Activated CD4-positive, alpha-beta T cell treated with anti-CD3 and anti-CD28 coated beads, Interleukin-2, amount 50 U/mL, for 48 hours (primary cell): Measurements from ENCODE around the gene RASGEF1C.
"Not testable (repeated sequence)": the region's sequence is repeated elsewhere in the genome, so short reads cannot be mapped to it uniquely, and the experiment has no call there.

Experiments
- DNase-seq, 2 experiments: peaks; one replicate each; pipeline ENCODE4 v3.0.0-alpha.2; 2020

Gene RASGEF1C

DNA sequence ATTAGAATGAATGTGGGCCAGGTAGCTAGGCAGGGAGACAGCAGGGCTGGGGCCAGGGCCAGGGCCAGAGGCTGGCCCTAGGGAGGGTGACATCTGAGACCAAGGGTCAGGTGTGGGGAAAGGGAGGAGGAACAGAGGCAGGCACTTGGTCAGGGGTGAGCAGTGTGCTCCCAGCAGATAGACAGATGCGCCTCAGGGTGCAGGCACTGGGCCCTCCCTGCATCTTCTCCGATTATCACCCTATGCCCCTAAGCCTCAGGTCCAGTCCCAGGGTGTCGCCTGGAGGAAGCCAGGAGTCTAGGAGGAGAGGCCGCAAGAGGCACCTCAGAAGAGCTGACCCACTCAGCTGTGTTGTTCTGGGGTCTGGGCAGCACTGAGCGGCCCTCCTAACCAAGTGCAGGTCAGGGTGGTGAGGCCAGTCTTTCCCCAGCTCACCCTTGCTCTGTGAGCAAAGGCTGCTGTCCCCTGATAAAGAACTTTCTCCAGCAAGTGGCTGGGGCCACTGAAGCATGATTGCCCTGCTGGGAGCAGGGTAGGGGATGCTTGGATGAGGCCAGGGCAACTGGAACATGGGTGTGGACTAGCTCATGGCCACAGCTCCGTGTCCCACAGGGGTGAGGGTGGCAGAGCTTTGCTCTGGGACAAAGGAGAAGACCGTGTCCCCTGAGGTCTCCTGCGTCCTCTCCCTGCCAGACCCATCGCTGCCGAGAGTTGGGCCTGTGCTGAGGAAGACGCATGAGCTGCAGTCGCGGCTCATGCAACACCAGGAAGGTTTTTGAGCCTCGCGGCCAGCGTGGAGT, 2.1 kb upstream of the RASGEF1C start:
- DNase-seq, result no peak

DNA sequence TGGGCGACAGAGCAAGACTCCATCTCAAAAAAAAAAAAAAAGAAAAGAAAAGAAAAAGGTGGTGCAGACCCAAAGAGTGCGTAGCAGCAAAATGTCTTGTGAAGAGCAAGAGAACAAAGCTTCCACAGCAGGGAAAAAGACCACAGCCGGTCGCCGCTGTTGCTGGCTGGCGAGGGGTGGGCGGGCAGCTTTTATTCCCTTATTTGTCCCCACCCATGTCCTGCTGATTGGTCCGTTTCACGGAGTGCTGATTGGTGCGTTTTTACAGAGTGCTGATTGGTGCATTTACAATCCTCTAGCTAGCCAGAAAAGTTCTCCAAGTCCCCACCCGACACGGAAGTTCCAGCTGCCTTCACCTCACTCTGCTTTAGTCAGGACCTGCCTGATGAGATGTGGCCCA, 1.1 kb upstream of the RASGEF1C start:
- DNase-seq, result not testable (repeated sequence)

DNA sequence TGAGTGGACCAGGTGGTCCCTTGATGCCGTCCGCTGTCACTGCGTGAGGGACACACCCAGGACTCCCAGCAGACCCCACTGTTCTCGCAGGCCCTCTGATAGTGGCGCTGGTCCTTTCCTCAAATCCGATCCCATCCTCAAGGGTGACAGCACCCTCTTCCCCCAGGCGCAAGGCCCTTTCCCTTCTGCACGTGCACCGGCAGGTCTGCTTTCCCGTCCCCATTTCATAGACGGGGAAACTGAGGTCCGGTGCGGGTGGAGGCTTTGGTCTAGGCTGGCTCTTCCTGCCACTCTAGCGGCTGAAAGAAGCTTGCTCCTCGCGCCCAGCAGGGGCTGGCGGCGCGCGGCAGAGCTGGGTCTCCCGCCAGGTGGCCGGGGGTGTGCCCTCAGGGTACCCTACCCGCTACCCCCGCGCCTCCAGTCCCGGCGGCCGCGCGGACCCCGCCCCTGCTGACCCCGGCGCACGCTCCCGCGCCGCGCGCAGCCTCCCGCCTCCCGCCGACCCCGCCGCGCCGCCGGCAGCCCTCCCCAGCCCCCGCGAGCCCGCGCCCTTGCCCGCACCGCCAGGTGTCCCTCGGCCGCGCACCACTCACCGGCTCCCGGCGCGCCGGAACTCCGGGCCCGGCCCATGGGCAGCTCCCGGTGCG, 453 bp downstream of the RASGEF1C start:
- DNase-seq, result peak in 1 of 2 experiments; percentile 13

DNA sequence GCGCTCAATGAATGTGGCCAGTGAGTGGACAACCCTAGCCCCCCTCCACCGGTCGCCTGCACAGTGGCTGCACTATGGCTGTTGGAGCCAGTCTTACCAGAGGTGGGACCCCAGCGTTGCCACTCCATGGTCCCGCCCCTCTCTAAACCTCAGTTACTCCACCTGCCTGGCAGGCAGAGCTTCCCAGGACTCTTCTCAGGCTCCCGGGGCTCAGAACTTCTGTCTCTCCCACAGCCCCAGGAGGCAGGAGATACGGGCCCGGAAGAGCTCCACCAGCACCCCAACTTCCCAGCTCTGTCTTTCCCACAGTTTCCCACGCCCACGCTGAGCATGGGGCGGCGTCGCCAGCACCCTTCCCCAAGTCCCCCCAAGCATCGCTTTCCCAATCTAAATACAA, 975 bp downstream of the RASGEF1C start:
- no peak for DNase-seq

DNA sequence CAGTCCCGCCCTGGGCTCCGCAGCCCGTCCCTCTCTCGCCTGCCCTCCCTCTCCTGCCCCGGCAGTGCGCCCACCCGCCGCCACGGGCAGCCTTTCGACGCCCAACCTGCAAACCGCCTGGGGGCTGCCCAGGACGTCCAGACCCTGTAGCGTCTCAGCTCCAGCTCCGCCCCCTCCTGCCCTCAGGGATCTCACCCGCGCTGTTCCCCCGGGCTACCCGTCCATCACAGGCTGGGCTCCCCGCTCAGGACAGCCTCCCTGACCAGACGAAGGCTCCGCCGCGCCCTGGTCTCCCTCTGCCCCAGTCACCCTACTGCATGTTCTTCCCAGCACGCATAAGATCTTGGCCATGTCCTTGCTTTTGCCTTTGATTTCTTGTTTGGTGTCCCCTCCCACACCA, 1.4 kb downstream of the RASGEF1C start:
- no peak for DNase-seq

DNA sequence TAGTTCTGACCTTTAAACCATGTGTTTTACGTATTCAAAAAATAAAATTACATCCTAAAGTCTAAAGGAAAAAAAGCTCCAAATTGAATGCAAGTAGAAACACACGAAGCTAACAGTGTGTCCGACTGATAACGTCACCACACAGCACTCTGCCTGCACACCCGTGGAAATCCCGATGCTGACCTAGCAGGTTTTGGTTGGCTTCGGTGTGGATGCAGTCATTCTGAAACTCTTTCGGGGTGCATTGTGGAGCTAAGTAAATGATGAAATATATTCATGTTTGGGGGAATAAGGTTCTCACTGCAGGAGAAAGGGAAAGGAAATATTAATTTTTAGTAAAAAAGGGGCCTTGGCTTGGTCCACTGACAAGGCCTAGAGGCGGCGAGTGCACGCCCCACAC, 2.0 kb downstream of the RASGEF1C start:
- no peak for DNase-seq

DNA sequence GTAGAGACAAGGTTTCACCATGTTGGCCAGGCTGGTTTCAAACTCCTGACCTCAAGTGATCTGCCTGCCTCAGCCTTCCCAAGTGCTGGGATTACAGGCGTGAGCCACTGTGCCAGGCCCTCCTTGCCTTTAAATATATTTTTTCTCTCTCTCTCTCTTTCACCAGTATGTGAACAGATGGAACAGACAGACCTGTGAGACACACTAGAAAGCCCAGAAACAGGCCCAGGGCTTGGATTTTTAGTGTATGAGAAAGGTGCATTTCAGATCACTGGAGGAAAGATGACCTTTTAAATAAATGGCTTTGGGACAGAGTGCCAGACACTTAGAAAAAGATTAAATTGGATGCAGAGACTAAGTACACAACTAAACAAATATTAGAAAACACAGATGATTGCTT, 3.1 kb downstream of the RASGEF1C start:
- no peak for DNase-seq

DNA sequence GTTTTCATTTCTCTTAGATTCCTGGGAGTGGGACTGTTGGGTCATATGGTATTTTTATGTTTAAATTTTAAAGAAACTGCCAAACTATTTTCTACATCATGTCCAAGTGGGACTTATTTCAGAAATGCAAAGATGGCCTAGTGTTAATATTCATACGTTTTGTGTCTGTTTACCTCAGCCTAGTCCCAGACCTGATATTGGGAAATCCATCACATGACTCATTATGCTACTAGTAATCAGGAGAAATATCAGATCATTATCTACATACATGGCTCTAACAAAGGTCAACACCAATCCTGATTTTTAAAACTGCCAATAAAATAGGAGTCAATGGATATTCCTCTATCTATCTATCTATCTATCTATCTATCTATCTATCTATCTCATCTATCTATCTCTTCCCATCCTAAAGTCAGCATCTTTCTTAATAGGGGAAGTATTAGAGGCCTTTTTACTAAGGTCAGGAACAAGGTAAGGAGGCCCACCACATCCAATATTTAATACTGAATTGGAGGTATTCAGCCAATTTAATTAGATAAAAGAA, 4.7 kb downstream of the RASGEF1C start:
- no peak for DNase-seq

DNA sequence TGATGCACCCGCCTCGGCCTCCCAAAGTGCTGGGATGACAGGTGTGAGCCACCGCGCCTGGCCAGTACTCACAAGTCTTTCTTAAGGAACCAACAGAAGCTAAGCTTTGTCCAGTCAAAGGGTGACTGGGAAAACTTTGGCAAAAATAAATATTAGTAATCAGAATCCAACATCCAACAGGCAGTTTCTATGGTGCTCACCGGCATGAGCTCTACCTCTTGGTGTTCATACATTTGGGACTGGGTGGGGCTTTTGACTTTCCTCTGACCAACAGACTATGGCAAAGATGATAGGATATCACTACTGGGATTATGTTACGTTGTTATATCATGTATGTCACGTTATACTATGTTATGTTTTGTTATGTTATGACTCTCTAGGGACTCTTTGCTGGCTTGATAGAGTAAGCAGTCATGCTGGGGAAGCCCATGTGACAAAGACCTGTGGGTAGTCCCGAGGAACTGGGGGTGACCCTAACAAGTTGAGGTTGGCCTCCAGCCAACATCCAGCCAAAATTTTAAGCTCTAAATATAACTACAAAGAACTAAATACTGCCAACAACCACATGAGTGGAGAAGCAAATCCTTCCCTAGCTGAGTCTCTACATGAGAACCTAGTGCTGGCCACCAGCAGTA, 6.0 kb downstream of the RASGEF1C start:
- DNase-seq, result no peak

DNA sequence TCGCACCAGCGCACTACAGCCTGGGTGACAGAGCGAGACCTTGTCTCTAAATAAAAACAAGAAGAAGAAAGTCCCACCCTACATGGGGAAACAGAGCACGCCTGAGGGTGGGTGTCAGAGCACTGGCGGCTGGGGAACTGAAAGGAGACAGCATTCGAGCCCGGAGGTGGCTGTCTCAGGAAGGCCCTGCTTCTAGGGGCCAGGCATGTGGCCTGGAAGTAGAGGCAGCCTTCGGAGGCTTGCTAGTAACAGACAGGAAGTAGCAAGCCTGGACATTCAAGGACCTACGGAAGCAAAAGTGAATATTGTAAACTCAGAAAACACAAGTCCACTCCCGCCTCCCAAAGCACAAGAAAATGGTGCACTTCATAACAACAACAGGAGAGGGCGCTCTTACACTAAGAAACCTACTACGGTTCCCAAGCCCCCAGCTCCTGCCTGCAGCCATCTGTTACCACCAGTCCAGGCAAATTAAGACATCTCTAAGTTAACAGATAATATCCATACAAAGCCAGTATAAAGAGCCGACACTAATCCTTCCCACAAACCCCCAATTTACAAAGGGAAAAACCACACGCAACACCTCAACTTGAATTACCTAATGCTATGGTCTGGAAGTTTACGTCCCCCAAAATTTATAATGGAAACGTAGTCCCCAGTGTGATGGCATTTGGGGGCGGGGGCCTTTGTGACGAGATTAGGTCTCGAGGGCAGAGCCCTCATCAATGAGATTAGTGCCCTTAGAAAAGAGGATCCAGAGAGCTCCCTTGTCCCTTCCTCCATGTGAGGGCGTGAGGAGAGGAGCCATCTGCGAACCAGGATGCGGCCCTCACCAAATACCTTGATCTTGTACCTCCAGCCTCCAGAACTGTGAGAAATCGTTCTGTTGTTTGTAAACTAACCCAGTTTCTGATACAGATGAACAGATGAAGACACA, 7.7 kb downstream of the RASGEF1C start:
- peak; percentile 18 to 25 for DNase-seq

DNA sequence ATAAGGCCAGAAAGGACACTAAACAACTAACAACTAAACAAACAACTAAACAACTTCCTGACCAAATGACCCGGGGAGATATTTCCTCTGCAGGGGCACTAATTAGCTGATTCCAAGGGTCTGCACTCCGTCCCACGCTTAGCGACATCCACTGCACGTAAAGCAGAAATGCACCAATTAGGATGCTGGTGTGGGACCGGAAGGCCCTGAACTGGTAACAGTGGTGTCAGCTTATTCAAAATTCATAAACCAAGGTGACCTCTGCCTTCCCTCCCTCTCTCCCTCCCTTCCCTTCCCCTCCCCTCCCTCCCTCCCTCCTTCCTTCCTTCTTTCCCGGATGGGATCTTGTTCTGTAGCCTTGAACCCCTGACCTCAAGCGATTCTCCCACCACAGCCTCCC, 9.6 kb downstream of the RASGEF1C start:
- DNase-seq, result no peak

DNA sequence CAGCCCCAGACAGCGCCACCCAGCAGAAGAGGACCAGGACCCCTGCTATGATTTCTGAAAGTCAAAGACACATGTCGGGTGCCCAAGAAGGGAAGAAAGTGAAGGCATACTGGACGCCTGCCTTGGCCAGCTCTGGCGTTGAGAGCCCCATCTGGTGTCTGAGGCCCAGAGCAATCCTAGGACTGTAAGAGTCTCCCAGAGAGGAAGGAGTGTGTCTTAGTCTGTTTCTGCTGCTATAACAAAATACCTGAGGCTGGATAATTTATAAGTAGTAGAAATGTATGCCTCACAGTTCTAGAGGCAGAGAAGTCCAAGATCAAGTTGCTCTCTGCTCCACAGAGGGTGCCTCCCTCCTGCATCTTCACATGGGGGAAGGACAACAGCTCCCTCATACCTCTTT, 10.8 kb downstream of the RASGEF1C start:
- no peak for DNase-seq

DNA sequence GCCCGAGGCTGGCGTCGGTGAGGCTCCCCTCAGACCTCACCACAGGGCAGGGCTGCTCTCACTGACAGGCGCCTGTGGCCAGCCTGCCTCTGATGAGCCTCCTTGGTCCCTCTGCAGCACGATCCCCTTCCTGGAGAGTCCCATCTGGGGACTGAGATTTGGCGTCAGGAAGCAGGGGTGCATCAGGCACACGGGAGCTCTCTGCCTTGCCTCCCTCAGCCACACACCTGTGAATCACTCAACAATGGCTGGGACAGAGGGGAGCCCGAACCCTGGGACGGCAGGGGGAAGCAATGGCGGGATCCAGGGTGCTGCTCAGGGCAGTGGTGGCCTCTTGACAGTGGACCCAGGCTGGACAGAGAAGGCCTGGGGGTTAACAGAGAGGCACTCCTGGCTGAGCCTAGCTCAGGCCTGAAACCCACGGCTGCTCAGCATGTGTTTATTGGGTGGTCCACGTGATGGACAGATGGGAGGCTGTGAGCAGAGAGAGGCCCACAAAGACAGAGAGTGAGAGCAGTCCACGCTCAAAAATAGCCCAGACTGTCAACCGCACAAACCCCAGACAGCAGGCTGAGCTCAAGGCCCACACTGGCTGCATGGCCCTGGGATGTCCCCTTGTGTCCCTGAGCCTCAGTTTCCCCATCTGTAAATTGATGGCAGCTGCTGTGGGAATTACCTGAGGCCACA, 11.9 kb downstream of the RASGEF1C start:
- no peak for DNase-seq

DNA sequence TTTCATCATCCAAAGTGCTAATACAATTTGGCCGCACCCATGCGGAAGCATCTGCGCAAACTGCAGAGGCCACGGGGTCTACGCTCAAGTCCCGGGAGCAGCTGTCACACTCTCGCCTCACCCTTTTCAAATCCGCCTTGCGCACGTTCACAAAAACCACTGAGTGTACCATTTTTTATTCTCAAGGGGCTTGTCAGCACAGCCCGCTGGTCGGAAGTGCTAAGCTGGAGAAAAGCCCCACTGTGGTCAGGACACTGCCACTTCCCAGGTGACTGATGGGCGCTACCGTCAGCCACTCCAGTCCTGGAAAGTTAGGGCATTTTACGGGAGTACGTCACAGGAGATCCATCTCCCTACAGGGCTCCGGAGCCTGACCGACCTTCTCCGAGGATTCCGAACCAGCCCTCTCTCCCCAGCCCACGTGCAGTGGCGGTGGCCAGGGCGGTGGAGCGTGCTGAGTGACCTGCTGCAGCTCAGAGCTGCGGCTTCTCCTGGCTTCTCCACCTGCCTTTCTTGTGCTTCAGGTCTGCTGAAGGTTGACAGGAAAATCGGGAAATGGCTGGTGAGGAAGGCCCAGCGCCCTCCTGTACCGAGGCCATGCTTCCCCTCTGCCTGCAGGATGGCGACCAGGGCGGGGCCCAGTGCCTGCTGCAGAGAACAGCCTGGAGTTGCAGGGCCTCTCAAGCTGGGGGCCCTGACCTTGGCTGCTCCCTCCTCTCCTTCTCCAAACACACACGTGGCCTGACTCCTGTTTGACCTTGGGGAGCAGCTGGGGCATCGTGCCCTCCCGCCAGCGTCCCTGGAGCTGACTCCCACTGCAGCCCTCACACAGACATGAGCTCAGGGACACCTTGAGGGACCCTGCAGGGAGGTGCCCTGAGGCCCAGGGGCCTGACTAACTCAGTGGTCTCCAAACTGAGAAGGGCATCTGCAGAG, 14.3 kb downstream of the RASGEF1C start:
- DNase-seq, result no peak

DNA sequence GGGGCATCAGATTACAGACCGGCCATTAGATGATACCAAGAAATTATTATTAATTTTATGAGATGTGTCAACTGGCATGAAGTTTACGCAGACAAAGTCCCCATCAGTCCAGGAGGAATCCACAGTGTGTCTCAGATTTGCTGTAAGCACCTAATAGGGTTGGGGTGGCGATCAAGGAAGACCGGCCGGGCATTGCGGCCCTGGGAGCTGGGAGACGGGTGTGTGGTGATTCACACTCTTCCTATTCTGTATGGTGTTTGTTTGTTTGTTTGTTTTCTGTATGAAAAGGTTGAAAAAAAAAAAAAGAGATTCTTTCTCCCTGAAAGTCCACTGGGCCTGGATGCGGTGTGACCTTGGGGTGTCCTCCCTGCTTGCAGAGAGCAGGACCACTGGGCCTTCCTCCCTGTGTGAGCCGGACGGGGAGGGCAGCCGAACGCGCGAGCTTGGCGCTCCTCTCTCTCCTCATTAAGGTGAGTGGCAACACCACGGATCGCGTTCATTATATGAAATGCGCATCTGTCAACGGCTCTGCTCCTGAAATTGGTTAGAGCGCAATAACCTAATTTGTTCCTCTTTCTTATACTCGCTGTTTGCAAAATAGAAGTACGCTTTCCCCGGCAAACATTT, 15.1 kb downstream of the RASGEF1C start:
- no peak for DNase-seq

DNA sequence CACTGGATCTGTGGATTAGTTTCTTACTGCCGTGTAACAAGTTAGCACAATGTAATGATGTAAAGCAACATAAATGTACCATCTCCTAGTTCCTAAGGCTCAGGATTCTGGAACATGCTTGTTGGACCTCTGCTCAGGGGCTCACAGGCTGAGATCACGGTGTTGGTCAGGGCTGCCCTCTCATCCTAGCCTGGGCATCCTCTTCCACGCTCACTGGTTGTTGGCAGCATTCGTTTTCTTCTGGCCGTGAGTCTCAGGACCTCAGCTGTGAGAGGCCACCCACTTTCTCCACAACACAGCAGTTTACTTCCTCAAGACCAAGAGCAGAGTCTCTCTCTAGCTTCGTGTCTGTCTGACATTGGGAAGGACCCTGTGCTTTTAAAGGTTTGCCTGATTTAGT, 17.3 kb downstream of the RASGEF1C start:
- no peak for DNase-seq

DNA sequence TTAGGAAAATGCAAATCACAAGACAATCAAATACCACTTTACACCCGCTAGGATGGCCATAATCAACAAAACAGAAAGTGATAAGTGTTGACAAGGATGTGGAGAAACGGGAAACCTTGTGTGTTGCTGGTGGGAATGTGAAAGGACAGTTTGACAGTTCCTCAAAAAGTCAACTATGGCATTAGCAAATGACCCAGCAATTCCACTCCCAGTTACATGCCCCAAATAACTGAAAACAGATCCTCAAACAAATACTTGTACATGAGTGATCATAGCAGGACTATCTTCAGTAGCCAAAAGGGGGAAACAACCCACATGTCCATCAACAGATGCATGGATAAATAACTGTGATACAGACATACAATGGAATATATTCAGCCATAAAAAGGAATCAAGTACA, 21.2 kb downstream of the RASGEF1C start:
- DNase-seq, result no peak

DNA sequence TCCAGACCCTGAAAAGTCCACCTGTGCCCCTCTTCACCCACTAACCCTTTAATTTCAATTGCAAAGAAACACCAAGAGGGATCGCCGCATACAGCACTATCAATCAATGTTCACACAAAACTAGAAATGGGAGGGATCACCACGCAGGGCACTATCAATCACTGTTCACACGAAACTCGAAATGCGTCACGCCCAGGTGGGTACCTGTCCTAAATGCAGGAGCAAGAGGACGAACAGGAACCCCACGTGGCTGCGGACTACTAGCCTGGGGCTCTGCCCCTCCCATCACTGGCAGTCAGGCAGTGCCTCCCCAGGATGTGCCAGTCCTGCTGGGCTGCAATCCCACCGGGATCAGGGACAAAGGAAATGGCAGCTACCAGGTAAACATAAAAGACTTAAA, 28.2 kb downstream of the RASGEF1C start:
- no peak for DNase-seq

DNA sequence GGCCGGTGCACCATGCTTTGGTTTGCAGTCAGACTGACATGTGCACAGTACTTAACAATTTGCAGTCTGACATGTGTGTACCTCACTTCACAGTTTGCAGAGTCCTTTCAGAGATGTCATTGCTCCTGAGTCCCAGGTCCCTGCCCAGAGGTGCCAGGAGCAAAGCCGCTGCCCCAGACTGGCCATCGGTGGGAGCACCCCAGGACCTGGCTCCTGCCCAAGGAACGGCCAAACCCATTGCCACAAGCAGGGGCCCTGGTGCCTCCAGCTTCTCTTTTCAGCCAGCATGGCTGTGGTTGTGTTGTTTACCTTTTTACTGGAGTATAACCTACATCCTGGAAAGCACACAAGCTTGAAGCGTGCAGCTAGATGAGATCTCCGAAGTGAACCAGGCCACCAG, 28.6 kb downstream of the RASGEF1C start:
- no peak for DNase-seq
